Hematopoietic multipotent progenitor cell treated with erythropoietin and hydrocortisone succinate and interleukin-3 and kit ligand, for 17 days (in vitro differentiated cells): ENCODE results near the gene GPC5.

Experiments
- DNase-seq: peaks from one replicate; pipeline ENCODE4 v3.0.0-alpha.2; 2015; ENCODE audit warnings: low spot score

Gene GPC5

DNA sequence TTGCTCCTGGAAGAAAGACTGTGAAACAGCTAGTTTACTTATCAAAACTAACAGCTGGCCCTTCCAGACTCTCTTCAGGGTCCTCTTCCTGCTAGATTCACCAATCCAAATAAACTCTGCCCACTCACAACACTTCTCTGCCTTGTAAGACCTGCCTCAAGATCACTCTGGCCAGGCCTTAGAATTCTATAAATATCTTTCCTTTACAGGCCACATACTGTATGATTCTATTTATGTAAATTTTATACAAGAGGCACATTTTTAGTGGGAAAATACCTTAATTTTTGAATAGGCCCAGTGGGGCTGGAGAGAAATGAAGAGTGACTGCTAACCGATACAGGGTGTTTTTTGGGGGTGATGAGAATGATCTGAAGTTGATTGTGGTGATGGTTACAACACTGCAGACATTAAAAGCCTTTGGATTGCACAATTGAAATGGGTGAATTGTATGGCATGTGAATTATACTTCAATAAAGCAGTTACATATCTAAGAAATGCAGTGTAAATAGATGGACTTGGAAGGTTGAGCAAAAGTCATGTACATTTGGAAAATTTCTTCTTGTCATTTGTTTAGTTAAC, 141.8 kb downstream of the GPC5 start:
- DNase-seq, result no peak

DNA sequence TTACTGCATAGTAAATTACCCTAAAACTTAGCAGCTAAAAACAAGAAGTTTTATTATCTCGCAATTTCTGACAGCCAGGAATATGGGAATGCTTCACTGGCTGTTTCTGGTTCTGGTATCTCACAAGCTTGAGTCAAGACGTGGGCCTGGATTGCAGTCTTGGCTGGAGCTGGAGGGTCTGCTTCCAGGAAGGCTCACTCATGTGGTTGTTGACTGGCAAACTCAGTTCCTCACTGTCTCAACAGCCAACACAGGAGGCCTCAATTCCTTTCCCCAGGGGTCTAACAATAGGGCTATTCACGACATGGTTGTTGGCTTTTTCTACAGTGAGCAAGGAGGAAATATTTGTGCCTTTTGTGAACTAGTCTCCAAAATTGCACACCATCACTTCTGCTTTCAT, 146.3 kb downstream of the GPC5 start:
- DNase-seq, result no peak

- DNase-seq, result no peak
Measured at GRCh38 chr13:91546900-91547299, 148.5 kb downstream of the GPC5 start.

DNA sequence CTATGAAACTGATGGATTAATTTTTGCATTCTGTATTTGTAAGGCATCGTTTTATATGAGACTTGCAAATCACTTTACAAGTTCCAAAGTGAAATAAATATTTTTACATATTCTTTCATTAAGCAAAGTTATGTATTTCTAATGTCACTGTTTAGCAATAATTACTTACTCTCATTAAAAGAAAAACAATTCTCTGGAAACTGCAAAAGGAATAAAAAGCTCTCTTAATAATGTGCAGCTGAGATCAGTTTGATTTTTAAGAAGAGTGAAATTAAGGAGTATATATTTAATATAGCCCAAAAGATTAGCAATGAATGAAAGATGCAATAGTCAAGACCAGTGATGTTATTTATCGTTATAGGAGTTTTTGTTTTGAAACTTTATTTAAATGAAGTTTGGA, 155.2 kb downstream of the GPC5 start:
- DNase-seq, result no peak

- no peak for DNase-seq
Measured at GRCh38 chr13:91554101-91554500, 155.7 kb downstream of the GPC5 start.

DNA sequence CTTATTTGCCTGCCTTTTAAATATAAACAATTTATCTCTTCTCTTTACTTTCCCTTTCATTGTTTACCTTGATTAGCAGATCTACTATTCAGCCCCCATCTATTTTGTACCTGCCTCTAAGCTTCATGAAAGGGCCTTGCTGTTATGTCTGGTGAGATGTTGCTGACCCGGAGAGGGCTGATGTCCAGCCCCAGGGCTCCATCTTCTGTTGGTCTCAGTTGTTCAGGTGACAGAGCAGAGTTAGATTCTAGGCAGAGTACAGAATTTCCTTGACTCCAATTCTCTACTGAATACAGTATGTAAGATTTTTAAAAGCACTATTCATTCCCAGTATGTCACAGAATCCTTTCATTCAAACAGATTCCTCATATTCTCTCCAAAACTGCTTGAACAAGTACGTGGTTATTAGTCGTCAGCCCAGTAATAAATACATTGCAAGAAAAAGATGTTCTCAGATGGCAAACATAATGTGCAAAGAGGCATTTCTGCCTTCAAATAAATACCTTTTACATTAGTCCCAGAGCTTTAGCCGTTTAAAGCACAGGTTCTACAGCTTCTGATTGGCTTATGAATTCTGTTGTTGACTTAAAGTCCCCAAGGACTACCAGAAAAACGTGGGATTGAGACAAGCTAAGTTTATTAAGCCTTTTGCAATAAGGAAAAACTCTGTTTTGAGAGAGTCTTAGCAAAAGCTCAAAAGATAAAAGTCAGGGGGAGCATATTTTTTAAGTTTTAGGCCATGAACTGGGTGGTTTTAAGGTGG, 159.1 kb downstream of the GPC5 start:
- DNase-seq, result no peak

GRCh38 chr13:91563799-91564198, 165.4 kb downstream of the GPC5 start:
- no peak for DNase-seq

GRCh38 chr13:91564396-91564795, 166.0 kb downstream of the GPC5 start:
- no peak for DNase-seq

DNA sequence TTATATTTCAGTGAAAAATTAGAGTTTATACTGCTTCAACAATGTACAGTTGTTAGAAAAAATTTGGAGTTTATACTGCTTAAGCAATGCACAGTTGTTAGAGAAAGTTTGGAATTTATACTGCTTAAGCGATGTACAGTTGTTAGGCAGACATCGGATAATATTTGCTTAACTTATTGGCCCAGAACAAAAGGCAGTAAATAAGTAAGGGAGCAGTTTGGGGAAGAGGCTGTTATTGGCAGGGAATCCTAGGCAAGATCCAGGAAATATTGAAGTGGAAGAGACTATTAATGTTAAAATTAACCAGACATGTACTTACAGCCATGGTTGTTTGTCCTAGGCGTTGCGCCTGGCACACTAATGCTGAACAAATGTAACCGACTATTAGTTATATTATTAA, 166.9 kb downstream of the GPC5 start:
- DNase-seq, result no peak

GRCh38 chr13:91567485-91568207, 169.2 kb downstream of the GPC5 start:
- DNase-seq, result no peak

GRCh38 chr13:91571681-91572080, 173.3 kb downstream of the GPC5 start:
- DNase-seq, result no peak

DNA sequence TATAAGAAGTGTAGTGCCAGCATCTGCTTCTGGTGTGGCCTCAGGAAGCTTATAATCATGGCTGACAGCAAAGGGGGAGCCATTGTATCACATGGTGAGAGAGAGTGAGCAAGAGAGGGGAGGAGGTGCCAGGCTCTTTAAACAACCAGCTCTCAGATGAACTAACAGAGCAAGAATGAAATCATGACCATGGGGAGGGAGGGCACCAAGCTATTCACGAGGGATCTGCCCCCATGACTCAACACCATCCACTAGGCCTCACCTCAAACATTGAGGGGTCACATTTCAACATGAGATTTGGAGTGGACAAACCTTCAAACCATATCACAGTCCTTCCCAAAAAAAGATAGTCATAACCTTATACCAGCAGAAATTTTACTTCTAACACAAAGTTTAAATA, 174.0 kb downstream of the GPC5 start:
- DNase-seq, result no peak

GRCh38 chr13:91572944-91573598, 174.7 kb downstream of the GPC5 start:
- no peak for DNase-seq

DNA sequence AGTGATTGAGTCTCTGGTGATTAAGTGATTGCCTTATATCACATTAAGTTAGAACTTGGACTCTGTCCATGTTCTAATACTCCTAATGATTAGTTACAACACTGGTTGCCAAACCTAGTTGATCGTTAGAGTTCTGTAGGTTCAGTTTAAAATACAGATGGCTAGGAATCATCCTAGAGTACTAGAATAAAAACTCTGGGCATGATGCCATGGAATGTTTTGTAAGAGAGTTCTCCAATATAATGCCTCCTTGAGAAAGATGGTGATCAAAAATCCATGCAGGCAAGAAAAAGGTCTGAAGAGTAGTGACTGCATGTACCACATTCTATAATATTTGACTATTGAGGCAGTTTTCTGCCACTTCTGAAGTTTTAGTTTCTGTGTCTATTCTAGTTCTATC, 176.3 kb downstream of the GPC5 start:
- DNase-seq, result no peak

GRCh38 chr13:91576590-91576989, 178.2 kb downstream of the GPC5 start:
- no peak for DNase-seq

- no peak for DNase-seq
Measured at GRCh38 chr13:91579320-91579719, 180.9 kb downstream of the GPC5 start.

GRCh38 chr13:91580749-91581148, 182.3 kb downstream of the GPC5 start:
- no peak for DNase-seq

- no peak for DNase-seq
Measured at GRCh38 chr13:91586609-91587008, 188.2 kb downstream of the GPC5 start.

- DNase-seq, result no peak
Measured at GRCh38 chr13:91588541-91588940, 190.1 kb downstream of the GPC5 start.

- DNase-seq, result no peak
Measured at GRCh38 chr13:91592056-91593014, 193.9 kb downstream of the GPC5 start.

DNA sequence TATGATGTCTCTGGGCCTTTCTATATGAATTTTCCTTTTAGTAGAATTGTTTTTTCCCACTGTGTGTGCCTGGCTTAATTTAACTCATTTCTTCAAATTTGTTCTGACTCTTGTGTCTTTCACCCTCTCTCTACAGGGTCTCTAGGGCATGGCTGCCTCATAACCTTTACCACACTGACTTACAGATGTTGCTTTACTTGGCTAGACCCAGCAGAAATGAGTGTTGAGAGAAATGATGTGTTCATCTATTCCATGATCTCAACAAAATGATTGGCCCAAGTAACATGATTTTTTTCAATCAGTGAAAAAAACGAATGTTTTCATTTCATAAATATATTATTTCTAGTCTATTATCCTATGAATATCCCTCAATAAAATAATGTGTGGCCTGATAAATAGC, 195.0 kb downstream of the GPC5 start:
- DNase-seq, result no peak

GRCh38 chr13:91594061-91594460, 195.6 kb downstream of the GPC5 start:
- no peak for DNase-seq
